GM23248 (cell line): ENCODE measurements around the gene SLC35F4. TPM values are rescaled to one million over a fixed set of nuclear protein-coding genes. Genes with fewer than 3 reads are reported as not detected.

ENCODE experiments used
- DNase-seq: peaks from one replicate; pipeline ENCODE4 v3.0.0-alpha.2; 2015
- H2AFZ ChIP-seq: fragments of 200-600 bp; sonication (generic); 2 replicates; pipeline ENCODE4 v1.6.1; 2016; ENCODE audit warnings: antibody characterized with exemption
- H3F3A ChIP-seq: fragments of 200-600 bp; sonication (generic); 2 replicates; pipeline ENCODE4 v1.6.1; 2016; ENCODE audit warnings: mild to moderate bottlenecking, antibody characterized with exemption, mixed run types; ENCODE audit not compliant: insufficient read depth
- H3K27ac ChIP-seq: fragments of 200-600 bp; sonication (generic); 2 replicates; pipeline ENCODE4 v1.5.1; 2016; ENCODE audit warnings: mild to moderate bottlenecking
- H3K27me3 ChIP-seq: fragments of 200-600 bp; sonication (generic); replicated peaks from 2 replicates; pipeline ENCODE4 v1.6.1; 2016; ENCODE audit warnings: mild to moderate bottlenecking; ENCODE audit not compliant: insufficient read depth
- H3K36me3 ChIP-seq: fragments of 200-600 bp; sonication (generic); 2 replicates; pipeline ENCODE4 v1.6.1; 2016; ENCODE audit warnings: low read depth, mild to moderate bottlenecking
- H3K4me1 ChIP-seq: fragments of 200-600 bp; sonication (generic); 2 replicates; pipeline ENCODE4 v1.6.1; 2016; ENCODE audit warnings: mild to moderate bottlenecking; ENCODE audit not compliant: insufficient read depth
- H3K4me2 ChIP-seq: fragments of 200-600 bp; sonication (generic); one replicate; pipeline ENCODE4 v1.6.1; 2016; ENCODE audit warnings: mild to moderate bottlenecking; ENCODE audit not compliant: unreplicated experiment
- H3K4me3 ChIP-seq: fragments of 200-600 bp; sonication (generic); 2 replicates; pipeline ENCODE4 v1.5.1; 2016; ENCODE audit warnings: mild to moderate bottlenecking
- H3K79me2 ChIP-seq: fragments of 200-600 bp; sonication (generic); 2 replicates; pipeline ENCODE4 v1.6.1; 2016; ENCODE audit warnings: mild to moderate bottlenecking; ENCODE audit not compliant: insufficient read depth
- H3K9ac ChIP-seq: fragments of 200-600 bp; sonication (generic); 2 replicates; pipeline ENCODE4 v1.6.1; 2016; ENCODE audit warnings: mild to moderate bottlenecking
- H3K9me2 ChIP-seq: fragments of 200-600 bp; sonication (generic); 2 replicates; pipeline ENCODE4 v1.6.1; 2016; ENCODE audit warnings: mixed run types, mild to moderate bottlenecking, moderate library complexity; ENCODE audit not compliant: insufficient read depth
- H3K9me3 ChIP-seq: fragments of 200-600 bp; sonication (generic); one replicate; pipeline ENCODE4 v1.6.1; 2017; ENCODE audit warnings: low read depth
- H4K20me1 ChIP-seq: fragments of 200-600 bp; sonication (generic); 2 replicates; pipeline ENCODE4 v1.6.0; 2016; ENCODE audit not compliant: insufficient read depth
- EZH2 ChIP-seq: fragments of 200-600 bp; sonication (generic); IDR thresholded peaks from 2 replicates; pipeline ENCODE4 v1.6.1; 2018; ENCODE audit warnings: antibody characterized with exemption, mild to moderate bottlenecking; ENCODE audit not compliant: insufficient read depth, poor library complexity, severe bottlenecking
- EZH2phosphoT487 ChIP-seq: fragments of 200-600 bp; sonication (generic); IDR thresholded peaks from 2 replicates; pipeline ENCODE4 v1.6.1; 2018; ENCODE audit warnings: antibody characterized with exemption, moderate library complexity, mild to moderate bottlenecking, low read depth; ENCODE audit not compliant: insufficient read depth
- WGBS, 2 experiments: methylation state at CpG; one replicate each; pipeline ENCODE4 v1.1.6; 2015 to 2017; ENCODE audit warnings: low lambda C conversion rate in 2 of 2, low coverage in 1 of 2; ENCODE audit errors: missing lambda C conversion rate in 2 of 2; 5-methylcytosine and 5-hydroxymethylcytosine counted together
- in situ Hi-C: fragments of 300-500 bp; cut with MboI; formaldehyde crosslinking; loops from 2 replicates; pipeline ENCODE4 v1.15.0; 2020
- polyA plus RNA-seq: library from polyadenylated mRNA; unstranded; fragments of >200 nt; fragmentation: Nextera tagmentation; extraction: Ambion mirVana; gene quantifications from 2 replicates; pipeline ENCODE4 v1.2.1, GENCODE V29; 2016
- total RNA-seq: library from RNA; depleted of rRNA; stranded (reverse); fragments of >200 nt; shearing (Covaris generic); gene quantifications from 2 replicates; pipeline ENCODE4 v1.2.3, GENCODE V29; 2014

SLC35F4 gene
- total and polyA plus RNA-seq, 2 experiments from 2014 or later = not detected

- Histone ChIP-seq H3K4me2 (no peak overlapping the region), H3K9ac (no peak overlapping the region), H3K4me1 (peaks cover 13% of the 10 kb centered on the region), H4K20me1 (no peaks in the 10 kb centered on the region), H3K4me3 (no peak overlapping the region), H3K9me2 (no peaks in the 10 kb centered on the region), H3K27me3 (no peaks in the 10 kb centered on the region), H3K79me2 (no peaks in the 10 kb centered on the region), H2AFZ (no peak overlapping the region), H3K9me3 (no peaks in the 10 kb centered on the region), H3K36me3 (no peaks in the 10 kb centered on the region), H3F3A (peaks cover 9% of the 10 kb centered on the region; the same call in 1 of the 2 replicates), H3K27ac (no peak overlapping the region)
- TF ChIP-seq EZH2 = no peak
- no peak for TF ChIP-seq EZH2phosphoT487
- DNase-seq = peak; percentile 12
- in situ Hi-C loops = no loop called here
- WGBS, 2 experiments = 74 to 82% methylated on average over 1 of the region's 1 CpG
Observed at GRCh38 chr14:57748279-57748678, 117.6 kb downstream of the SLC35F4 start.

- Histone ChIP-seq H3K9me2 (no peaks in the 10 kb centered on the region), H3K36me3 (no peaks in the 10 kb centered on the region), H3K4me2 (no peak overlapping the region), H3K4me3 (no peak overlapping the region), H4K20me1 (no peaks in the 10 kb centered on the region), H3K27me3 (no peaks in the 10 kb centered on the region), H3K9me3 (no peaks in the 10 kb centered on the region), H3F3A (peaks cover 9% of the 10 kb centered on the region; the same call in 1 of the 2 replicates), H3K9ac (no peak overlapping the region), H3K27ac (no peak overlapping the region), H3K79me2 (no peaks in the 10 kb centered on the region), H3K4me1 (peaks cover 13% of the 10 kb centered on the region), H2AFZ (no peak overlapping the region)
- 41 to 46% methylated on average over 4 of the region's 4 CpGs for WGBS, 2 experiments
- TF ChIP-seq EZH2phosphoT487 (no peak), EZH2 (no peak)
- in situ Hi-C loops = no loop called here
- peak; percentile 8 for DNase-seq
Observed at GRCh38 chr14:57747036-57747435, 118.9 kb downstream of the SLC35F4 start.

DNA sequence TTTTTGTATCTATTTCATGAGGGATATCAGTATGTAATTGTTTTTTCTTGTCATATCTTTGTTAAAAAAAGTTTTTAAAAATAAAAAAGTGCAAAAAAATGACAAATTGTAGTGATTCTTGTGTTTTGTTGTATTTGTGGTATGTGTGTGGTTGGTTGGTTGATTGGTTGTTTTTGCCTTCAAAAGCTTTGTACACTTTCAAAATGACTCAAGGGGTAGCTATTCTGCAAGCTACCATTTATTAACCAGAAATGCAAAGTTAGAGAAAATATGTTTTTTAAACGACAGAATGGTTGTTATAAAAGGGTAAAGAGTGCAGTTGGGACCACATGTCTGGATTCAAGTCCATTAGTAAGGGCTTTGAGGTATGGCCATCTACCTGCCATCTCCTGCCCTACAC lies 119.3 kb downstream of the SLC35F4 start:
- WGBS, 2 experiments = 0 to 5% methylated on average over 1 of the region's 1 CpG
- no peak overlapping the region for H2AFZ ChIP-seq

DNA sequence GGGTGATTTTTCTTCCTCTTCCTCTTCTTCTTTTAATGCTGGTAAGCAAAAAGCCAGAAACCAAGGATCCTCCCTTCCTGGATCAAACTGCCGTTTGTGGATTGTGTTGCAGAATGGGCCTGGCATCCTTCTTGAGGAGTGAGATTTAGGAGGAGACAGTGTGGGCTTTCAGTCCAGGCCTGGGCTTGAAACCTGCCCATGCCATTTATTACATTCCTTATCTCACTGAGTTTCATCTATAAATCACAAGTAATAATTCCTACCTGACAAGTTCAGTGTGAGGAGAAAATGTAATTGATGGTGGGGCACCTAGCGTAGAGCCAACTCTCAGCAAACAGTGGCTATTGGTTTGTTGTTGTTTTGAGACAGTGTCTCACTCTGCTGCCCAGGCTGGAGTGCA lies 126.4 kb downstream of the SLC35F4 start:
- 9 to 10% methylated on average over 2 of the region's 2 CpGs for WGBS, 2 experiments
- no peaks in the 10 kb centered on the region for H4K20me1 ChIP-seq
- no peak overlapping the region for H2AFZ ChIP-seq
- TF ChIP-seq EZH2 (no peak), EZH2phosphoT487 (no peak)
- in situ Hi-C loops = no loop called here
- H3K4me1 ChIP-seq = no peaks in the 10 kb centered on the region
- H3K36me3 ChIP-seq = no peaks in the 10 kb centered on the region
- no peaks in the 10 kb centered on the region for H3K79me2 ChIP-seq
- no peak overlapping the region for H3K27ac ChIP-seq
- no peak overlapping the region for H3K4me3 ChIP-seq
- H3K9me3 ChIP-seq = no peaks in the 10 kb centered on the region
- H3K27me3 ChIP-seq = peaks cover 52% of the 10 kb centered on the region
- no peaks in the 10 kb centered on the region for H3F3A ChIP-seq
- H3K4me2 ChIP-seq = no peak overlapping the region
- H3K9ac ChIP-seq = no peak overlapping the region
- H3K9me2 ChIP-seq = no peaks in the 10 kb centered on the region
- no peak for DNase-seq

More for the DNA sequence above, 119.3 kb downstream of the SLC35F4 start:
- no peak for TF ChIP-seq EZH2
- TF ChIP-seq EZH2phosphoT487 = no peak
- H3K4me3 ChIP-seq = no peak overlapping the region
- H4K20me1 ChIP-seq = no peaks in the 10 kb centered on the region
- no peak overlapping the region for H3K9ac ChIP-seq
- H3K4me2 ChIP-seq = no peak overlapping the region
- DNase-seq = no peak
- H3K36me3 ChIP-seq = no peaks in the 10 kb centered on the region
- no peaks in the 10 kb centered on the region for H3K9me2 ChIP-seq
- H3K9me3 ChIP-seq = no peaks in the 10 kb centered on the region
- H3K4me1 ChIP-seq = peaks cover 13% of the 10 kb centered on the region
- peaks cover 9% of the 10 kb centered on the region; the same call in 1 of the 2 replicates for H3F3A ChIP-seq
- in situ Hi-C loops = no loop called here
- H3K27me3 ChIP-seq = peaks cover 2% of the 10 kb centered on the region; the same call in 1 of the 2 replicates
- no peaks in the 10 kb centered on the region for H3K79me2 ChIP-seq
- H3K27ac ChIP-seq = no peak overlapping the region

DNA sequence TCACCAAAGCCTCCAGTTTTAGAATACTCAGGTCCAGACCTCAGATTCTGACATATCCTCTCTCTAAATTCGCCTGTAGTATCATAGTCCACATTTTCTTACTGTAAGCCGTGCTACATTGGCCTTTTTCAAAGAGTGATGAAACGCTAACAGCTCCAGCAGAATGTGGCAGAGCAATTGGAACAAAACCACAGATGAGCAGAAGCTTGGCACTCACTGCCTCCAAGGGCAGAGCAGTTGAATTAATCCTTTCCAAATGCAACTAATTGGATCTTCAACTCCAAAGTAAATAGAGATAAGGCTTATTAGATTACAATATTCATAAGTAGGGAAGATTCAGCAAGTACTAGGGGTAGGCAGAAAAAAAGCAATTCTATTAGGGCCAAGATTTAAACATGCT lies 128.3 kb downstream of the SLC35F4 start:
- no peaks in the 10 kb centered on the region for H3K9me3 ChIP-seq
- H3K27me3 ChIP-seq = peaks cover 52% of the 10 kb centered on the region
- no peak overlapping the region for H3K9ac ChIP-seq
- no peaks in the 10 kb centered on the region for H3K79me2 ChIP-seq
- in situ Hi-C loops = no loop called here
- H3K4me2 ChIP-seq = no peak overlapping the region
- no peaks in the 10 kb centered on the region for H3K4me1 ChIP-seq
- DNase-seq = no peak
- H3K4me3 ChIP-seq = no peak overlapping the region
- no peaks in the 10 kb centered on the region for H3K36me3 ChIP-seq
- H3K27ac ChIP-seq = no peak overlapping the region
- WGBS, 2 experiments = 0 to 2% methylated on average over 3 of the region's 3 CpGs
- no peak overlapping the region for H2AFZ ChIP-seq
- H3K9me2 ChIP-seq = no peaks in the 10 kb centered on the region
- H3F3A ChIP-seq = no peaks in the 10 kb centered on the region
- no peaks in the 10 kb centered on the region for H4K20me1 ChIP-seq
- TF ChIP-seq EZH2phosphoT487 = no peak
- TF ChIP-seq EZH2 = no peak
